NCI-H187 (cell line): Measurements from ENCODE around the gene ITIH3.
"Not testable (repeated sequence)": the region's sequence is repeated elsewhere in the genome, so short reads cannot be mapped to it uniquely, and the experiment has no call there.

Source experiments
- DNase-seq, 2 experiments: peaks; one replicate each; lab custom pipeline; 2025; lab: John Stamatoyannopoulos, UW

Gene ITIH3, protein sequence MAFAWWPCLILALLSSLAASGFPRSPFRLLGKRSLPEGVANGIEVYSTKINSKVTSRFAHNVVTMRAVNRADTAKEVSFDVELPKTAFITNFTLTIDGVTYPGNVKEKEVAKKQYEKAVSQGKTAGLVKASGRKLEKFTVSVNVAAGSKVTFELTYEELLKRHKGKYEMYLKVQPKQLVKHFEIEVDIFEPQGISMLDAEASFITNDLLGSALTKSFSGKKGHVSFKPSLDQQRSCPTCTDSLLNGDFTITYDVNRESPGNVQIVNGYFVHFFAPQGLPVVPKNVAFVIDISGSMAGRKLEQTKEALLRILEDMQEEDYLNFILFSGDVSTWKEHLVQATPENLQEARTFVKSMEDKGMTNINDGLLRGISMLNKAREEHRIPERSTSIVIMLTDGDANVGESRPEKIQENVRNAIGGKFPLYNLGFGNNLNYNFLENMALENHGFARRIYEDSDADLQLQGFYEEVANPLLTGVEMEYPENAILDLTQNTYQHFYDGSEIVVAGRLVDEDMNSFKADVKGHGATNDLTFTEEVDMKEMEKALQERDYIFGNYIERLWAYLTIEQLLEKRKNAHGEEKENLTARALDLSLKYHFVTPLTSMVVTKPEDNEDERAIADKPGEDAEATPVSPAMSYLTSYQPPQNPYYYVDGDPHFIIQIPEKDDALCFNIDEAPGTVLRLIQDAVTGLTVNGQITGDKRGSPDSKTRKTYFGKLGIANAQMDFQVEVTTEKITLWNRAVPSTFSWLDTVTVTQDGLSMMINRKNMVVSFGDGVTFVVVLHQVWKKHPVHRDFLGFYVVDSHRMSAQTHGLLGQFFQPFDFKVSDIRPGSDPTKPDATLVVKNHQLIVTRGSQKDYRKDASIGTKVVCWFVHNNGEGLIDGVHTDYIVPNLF

DNA sequence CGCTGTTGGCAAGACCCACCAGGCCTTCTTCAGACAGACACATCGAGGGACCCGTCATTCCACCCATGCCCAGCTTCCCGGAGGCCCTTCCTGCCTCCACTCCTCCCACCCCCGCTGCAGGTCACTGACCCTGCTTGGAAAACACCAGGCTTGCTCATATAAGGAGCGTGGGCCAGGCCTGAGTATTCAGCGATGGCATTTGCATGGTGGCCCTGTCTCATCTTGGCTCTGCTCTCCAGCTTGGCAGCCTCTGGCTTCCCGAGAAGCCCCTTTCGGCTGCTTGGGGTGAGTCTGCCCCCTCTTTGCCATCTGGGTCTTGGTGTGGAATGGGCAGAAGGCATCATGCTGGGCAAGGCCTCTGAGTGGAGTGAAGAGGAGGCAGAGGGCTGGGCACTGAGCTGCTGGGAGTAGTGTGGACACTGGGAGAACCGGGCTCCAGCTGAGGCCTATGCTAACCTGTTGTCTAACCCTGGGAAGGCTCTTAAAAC, at the start of gene ITIH3:
ITIH3 (plus strand) TSS at position 185 of the 488 bp plus-strand sequence; CDS start at position 193, 8 bp downstream.
- DNase-seq, result no peak

DNA sequence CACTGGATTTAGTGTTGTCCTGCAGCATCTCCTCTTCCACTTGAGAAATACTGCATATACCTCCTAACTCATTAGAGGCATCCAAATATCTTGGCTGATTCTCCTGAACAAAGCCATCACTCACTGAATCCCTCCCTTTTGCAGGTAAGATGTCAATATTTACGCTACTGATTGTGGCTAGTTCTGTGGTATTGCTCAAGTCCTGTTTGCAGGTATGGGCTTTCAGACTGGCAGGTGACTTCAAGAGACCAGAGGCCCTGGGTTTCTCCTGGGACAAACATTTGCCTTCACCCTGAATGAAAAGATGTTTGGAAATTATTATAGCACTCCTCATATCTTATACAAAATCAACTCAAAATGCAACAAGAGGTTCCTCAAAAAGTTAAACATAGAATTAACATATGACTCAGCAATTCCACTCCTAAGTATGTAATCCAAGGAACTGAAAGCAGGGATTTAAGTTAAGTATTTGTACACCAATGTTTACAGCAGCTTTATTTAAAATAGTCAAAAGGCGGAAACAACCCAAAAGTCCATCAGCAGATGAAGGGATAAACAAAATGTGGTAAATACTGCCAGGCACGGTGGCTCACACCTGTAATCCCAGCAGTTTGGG, 42.4 kb upstream of the ITIH3 start:
- no peak for DNase-seq

DNA sequence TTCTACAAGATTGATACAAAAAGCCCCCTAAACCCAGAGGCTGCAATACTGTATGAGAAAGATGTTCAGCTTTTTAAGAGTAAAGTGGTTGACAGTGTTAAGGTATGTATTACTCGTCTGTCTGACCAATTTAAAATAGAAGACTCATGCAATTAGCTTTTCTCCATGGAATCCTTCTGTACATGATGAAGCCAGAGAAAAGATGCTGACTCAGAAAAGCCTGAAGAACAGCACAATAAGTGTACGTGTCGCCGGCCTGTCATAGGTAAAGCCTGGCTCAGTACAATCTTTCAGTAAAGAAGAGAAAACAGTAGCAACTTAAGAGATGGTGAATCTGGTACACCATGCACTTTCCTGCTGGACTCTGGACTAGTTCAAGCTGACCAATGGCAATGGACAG, 40.2 kb upstream of the ITIH3 start:
- DNase-seq, result no peak

DNA sequence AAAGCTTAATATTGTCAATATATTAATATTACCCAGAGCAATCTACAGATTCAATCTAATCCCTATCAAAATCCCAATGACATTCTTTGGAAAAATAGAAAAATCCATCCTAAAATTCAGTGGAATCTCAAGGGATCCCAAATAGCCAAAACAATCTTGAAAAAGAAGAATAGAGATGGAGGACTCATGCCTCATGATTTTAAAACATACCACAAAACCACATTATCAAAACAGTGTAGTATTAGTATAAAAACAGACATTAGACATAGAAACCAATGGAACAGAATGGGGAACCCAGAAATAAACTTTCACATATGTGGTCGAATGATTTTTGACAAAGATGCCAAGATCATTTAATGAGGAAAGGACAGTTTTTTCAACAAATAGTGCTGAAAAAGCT, 38.5 kb upstream of the ITIH3 start:
- no peak for DNase-seq

DNA sequence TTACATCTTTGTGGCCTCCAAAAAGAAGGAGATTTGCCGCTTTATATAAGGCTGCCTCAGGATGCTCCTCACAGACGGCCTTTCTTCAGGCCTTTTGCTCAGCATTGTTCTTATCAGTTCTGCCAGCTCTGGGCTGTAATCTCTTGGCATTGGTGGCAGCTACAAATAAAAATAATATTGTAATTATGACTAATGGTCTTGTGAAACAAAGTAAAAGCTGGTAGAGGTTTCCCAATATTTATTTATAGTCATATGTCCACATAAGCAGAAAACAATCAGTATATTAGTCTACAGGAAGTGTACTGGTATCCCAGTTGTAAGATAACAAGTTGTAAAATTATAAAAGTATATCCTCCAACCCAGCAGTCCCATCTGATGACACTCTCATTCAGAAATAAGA, 31.1 kb upstream of the ITIH3 start:
- no peak for DNase-seq

DNA sequence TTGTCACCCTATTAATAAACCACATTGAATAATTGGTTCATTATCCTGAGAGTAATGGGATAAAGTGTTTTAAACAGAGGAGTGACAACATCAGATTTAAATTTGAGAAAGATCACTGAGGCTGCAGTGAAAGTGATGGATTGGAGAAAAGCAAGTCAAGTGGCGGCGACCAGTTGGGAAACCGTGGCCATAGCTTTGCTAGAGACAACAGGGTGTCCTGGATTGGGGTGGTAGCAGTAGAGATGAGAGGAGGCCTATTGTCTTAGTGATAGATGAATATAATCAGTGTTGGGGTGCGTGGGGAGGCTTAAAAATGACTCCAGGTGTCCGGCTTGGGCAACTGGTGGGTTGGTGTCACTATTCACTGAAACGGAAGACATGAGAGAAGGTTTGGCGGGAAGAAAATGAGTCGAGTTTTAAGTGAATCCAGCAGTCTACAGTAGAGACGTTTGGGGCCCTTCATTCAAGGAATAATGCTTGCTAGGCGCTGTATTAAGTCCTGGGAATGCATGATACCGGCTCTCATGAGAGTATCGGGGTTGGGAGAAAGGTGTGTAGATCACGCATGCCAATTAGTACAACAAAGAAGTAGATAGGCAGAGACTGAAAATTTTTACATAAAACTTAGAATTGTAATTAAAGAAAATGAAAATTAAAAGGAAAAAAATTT, 24.7 kb upstream of the ITIH3 start:
- DNase-seq, result no peak

DNA sequence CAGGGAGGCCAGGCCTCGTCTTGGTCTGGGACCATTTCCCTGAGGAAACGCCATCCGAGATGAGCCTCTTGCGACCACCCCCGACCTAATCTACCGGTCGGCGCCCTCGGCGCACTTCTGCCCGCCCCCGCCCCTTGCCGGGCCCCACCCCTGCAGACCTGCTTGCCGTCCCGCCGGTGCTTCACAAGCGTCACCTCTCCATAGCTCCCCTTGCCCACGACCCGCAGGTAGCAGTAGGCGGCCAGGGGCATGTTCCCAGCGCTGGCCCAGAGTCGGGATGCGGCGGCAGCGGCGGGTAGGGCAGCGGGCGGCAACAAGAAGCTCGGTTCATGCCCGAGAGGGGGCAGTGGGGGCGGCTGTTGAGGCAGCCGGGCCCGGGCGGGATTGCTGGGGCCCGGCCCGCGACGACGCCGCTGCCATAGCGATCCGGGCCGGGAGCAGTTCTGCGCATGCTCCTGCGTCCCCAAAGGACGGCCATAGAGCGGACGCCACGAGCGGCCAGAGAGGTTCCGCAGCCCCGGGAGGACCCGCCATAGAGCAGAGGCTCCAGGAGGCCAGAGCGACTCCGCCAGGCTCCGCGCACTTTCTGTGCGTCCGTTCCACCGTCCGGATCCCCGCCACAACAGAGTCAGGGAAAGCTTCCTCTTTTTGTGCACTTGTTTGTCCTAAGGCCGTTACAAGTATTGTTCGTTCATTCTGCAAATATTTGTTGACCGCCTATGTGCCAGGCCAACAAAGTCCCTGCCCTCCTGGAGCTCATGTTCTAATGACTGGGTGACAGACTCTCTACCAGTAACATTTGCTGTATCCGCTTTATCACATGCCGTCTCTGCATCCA, 23.9 kb upstream of the ITIH3 start, which contains the start of gene NEK4:
NEK4 (minus strand) TSS at position 445 of the 838 bp plus-strand sequence; CDS start at position 251, 194 bp downstream.
- peak; percentile 60 to 68 for DNase-seq

DNA sequence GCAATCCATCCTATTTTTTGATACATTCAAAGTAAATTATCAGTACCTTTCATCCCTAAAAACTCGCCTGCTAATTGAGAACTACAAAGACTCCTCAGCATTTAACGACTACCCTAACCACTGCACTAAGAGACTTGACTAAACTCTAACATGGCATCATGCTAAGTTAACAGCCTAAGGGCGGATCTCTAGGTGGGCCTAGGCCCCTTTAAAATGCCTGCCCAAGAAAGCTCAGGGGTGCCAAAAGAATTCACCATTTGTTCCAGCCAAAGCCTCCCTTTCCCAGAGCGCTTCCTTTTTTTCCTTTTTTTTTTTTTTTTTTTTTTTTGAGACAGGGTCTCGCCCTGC, 23.3 kb upstream of the ITIH3 start:
- no peak for DNase-seq

DNA sequence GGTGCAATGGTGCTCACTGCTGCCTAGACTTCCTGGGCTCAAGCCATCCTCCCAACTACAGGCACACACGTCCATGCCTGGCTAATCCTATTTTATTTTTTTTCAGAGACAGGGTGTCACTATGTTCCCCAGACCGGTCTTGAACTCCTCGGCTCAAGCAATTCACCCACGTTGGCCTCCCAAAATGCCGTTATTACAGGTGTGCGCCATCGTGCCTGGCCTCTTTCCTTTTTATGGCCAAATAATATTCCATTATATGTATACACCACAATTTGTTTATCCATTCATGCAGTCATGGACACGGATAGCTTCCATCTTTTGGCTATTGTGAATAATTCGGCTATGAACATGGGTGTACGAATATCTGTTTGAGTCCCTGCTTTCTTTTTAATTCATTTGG, 22.9 kb upstream of the ITIH3 start:
- DNase-seq, result no peak

DNA sequence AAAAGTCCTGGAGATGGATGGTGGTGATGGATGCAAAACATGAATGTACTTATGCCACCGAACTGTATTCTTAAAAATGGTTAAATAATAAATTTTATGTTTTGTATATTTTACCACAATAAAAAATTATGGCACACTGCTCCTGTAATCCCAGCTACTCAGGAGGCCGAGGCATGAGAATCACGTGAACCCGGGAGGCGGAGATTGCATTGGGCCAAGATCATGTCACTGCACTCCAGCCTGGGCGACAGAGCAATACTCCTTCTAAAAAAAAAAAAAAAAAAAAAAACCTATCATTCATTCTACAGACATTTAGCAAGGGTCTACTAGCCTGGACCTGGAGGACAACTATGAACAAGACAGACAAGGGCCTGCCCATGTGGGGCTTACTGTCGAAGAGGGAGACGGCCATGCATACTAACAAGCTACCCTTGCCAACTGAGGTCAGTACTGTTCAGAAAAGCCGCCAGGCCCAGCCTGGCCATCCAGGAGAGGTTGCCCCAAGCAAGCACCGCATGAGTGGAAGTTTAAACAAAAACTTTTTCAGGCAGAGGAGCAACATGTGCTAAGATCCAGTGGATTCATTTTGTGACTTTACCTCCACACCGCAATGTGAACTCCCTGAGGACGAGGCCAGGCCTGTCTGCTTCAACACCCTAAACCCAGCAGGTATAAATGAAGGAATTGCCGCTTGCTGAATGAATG, 21.1 kb upstream of the ITIH3 start:
- no peak for DNase-seq

DNA sequence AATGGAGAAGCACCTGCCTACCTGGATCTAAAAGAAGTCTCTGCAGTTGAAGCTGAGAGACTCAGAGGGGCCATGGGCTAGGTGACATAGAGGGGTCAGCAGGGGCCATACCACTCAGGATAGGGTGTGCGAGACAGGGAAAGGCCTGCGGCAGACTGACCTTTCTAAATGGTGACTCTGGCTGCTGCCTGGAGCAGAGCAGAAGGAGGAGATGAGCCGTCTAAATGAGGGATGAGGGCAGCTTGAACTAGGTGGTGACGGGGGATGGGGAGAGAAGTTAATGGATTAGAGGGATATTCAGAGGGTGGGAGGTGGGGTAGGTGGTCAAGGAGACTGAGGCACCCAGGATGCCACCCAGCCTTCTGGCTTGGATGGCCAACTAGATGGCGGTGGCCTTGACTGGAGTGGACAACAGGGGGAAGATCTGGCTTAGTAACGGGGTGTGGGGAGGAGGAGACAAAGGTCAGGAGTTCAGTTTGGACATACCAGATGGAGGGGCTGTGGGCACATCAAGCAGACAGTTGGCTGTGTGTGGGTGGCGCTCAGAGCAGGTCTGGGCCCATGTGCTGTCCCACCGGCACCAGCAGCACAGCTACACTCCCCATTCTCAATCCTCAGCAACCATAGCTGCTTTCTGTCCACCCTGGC, 20.4 kb upstream of the ITIH3 start:
- DNase-seq, result no peak

DNA sequence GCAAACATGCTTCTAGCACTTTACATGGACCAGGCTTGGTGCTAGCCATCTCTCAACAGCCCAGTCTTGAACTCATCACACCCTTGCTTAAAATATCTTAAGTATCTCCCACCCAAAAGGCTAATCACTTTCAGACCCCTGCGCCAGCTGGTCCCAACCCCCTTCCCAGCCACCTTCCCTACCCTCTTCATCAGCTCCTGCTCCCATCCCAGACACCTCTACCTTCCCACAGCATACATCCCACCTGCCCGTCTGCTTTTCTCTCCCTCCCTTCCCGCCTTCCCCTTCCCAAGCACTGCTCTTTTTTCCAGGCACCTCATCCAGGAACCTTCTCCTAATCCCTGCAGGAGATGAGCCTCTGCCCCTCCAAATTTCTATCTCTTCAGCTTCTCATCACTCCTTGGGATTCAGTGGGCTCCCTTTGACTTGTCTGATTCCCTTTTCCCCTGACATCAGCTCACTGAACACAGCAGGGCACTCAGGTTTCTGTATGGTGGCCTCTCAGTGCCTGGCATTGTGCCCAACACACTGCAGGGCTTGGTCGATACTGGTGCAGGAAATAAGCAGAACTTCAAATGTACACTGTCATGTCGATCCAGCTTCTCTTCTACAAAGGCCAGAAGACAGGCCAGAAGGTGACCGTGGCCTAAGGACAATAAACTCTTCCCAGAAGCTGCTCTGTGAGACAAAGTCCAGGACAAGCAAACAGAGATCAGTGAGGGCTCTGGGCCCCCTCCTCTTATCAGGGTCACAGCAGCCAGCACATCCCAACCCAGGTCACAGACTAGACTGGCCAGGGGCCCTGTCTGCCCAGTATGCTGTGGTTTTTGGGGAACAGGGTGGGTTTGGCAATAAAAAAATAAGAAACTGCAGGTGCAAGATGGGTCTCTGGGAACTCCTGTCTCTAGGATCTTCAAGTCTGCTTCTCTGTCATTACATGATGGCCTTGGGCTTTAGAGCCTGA, 19.4 kb upstream of the ITIH3 start:
- DNase-seq, result no peak

DNA sequence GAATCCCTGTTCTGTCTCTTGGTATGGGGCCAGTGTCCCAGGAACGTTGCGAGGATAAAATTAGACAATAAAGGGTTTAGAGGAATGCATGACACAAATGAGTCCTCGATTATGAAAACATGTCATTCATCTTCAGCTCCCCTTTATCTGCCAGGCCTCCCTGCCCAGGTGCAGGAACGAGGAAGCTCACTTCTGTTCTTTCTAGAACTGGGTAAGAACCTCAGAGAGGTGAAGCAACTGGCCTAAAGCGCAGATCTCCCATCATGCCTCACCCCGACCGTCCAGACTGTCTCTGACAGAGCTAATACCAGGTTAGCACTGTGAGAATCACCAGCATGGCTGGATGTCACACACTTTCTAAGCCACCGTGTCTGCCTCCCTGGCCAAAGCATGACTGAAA, 18.7 kb upstream of the ITIH3 start:
- DNase-seq, result no peak

DNA sequence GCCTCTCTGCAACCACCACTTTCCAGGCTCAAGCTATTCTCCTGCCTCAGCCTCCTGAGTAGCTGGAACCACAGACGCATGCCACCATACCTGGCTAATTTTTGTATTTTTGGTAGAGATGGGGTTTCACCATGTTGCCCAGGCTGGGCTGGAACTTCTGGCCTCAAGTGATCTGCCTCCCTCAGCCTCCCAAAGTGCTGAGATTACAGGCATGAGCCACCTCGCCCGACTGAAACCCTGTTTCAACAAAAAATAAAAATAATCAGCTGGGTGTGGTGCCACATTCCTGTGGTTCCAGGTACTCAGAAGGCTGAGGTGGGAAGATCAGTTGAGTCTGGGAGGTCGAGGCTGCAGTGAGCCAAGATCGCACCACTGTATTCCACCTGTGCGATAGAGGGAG, 18.1 kb upstream of the ITIH3 start:
- not testable (repeated sequence) for DNase-seq

DNA sequence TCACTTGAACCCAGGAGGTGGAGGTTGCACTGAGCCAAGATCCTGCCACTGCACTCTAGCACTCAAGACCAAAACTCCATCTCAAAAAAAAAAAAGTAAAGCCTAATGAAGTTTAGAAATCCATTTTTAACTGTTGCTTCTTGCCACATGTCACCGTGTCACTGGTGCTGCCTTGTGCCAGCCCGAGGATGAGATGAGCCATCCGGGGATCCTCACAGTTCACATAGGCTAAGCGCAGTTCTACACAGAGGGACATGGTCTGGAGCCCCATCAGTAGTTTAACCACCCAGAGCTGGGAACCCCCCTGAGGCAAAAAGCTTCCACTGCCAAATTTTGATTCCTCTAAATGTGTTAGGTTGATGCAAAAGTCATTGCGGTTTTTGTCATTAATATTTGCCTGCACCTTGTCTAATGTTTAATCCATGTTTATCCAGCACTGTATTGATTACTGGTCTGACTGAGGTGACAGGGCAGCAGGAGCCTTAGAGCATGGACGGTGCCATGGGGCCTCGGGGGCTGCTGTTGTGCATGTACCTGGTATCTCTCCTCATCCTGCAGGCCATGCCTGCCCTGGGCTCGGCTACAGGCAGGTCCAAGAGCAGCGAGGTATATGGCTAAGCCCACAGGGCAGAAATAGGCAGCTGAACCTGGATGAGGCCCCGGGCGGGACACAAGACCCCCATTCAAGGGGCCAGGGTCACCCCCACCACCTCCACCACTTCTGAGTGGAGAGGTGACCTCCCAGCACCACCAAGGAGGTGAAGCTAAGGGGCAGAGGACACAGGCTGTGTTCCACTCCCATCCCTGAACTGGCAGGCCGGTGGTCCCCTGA, 17.3 kb upstream of the ITIH3 start, which contains the start of gene ITIH1:
ITIH1 (plus strand) TSS at position 473 of the 832 bp plus-strand sequence; CDS start at position 490, 17 bp downstream.
- DNase-seq, result no peak

DNA sequence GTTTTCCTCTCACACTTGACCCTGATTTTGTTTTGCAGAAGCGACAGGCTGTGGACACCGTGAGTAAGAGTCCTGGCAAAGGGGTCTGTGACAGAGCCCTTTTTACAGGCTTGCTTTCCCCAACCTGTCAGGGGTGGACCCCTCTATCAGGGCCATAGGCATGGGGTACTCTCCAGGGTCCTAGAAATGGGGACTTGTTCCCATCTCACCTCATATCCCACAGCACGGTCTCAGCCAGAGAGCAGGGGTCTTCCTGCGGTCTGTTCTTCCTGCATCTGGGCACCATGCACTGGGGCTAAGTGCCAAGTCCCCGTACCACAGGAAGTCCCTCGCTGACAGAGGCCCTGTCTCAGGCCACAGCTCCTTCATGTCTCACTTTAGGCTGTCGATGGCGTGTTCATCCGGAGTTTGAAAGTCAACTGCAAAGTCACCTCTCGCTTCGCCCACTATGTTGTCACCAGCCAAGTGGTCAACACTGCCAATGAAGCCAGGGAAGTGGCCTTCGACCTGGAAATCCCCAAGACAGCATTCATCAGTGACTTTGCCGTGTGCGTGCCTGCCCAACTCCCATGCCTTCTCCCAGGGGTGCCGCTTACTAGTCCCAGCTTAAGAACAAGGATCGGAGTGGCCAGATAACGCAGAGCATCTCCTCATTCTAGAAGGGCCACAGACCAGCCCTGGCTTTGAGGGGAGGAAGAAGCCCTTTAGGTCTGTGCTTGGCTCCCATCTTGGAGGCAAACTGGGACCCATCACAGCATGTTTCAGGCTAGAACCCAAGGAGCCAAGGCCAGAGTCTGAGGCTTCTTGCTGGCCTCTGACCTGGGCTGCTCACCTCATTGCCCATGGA, 16.4 kb upstream of the ITIH3 start:
- DNase-seq, result no peak
